Pancreas (tissue), 10 donors: Measurements from ENCODE around the gene ATP13A3. TPM values are rescaled to one million over a fixed set of nuclear protein-coding genes. Genes with fewer than 3 reads are reported as not detected.

ENCODE experiments used
- ATAC-seq, 4 donors: fragments of 200-7000 bp; cut with Tn5 transposase; one replicate each; pipeline versions ENCODE4 v1.8.0 to v1.9.1; 2020; ENCODE audit warnings: mild to moderate bottlenecking in 4 of 4, moderate library complexity in 4 of 4
- DNase-seq, 6 donors: peaks; one replicate each; pipeline ENCODE4 v3.0.0-alpha.2; 2020
- FAIRE-seq: peaks from 2 replicates; lab custom pipeline; 2012; peaks lifted over from hg19 to GRCh38; lab: Jason Lieb, UNC
- H3K27ac ChIP-seq, 4 donors: fragments of 200-600 bp; sonication (generic); 1 replicate in 3 of 4; 2 replicates in 1 of 4; pipeline versions ENCODE4 v1.5.0 to v1.8.0; 2020
- H3K27me3 ChIP-seq, 4 donors: fragments of 200-600 bp; one replicate each; pipeline ENCODE4 v1.8.0; 2021
- H3K36me3 ChIP-seq, 3 donors: fragments of 200-600 bp; sonication (generic) in 1 of 3; one replicate each; pipeline versions ENCODE4 v1.5.0 to v1.8.0; 2020 to 2021
- H3K4me1 ChIP-seq, 3 donors: fragments of 200-600 bp; one replicate each; pipeline ENCODE4 v1.8.0; 2021
- H3K4me3 ChIP-seq, 4 donors: fragments of 200-600 bp; sonication (generic) in 2 of 4; one replicate each; pipeline versions ENCODE4 v1.5.0 to v1.8.0; 2020 to 2021
- H3K9me3 ChIP-seq, 4 donors: fragments of 200-600 bp; one replicate each; pipeline ENCODE4 v1.8.0; 2021
- CTCF ChIP-seq, 4 donors: fragments of 200-600 bp; sonication (generic) in 3 of 4; IDR thresholded peaks; one replicate each; pipeline versions ENCODE4 v1.5.0 to v1.8.0; 2021; ENCODE audit warnings: antibody characterized with exemption in 4 of 4
- WGBS, 2 donors: extraction: QIAGEN DNeasy Blood & Tissue Kit; methylation state at CpG; one replicate each; pipeline ENCODE4 v1.1.7; 2013; 5-methylcytosine and 5-hydroxymethylcytosine counted together
- intact Hi-C, 3 donors: fragments of 100-400 bp; cut with DNase I; formaldehyde crosslinking; loops; one replicate each; pipeline versions ENCODE4 v1.11.1 to v1.14.2; 2022
- polyA plus RNA-seq, 2 donors: library from polyadenylated mRNA; stranded (reverse); fragments of 200-250 nt; gene quantifications; one replicate each; pipeline ENCODE4 v1.2.3, GENCODE V29; 2013
- total RNA-seq, 6 donors: library from RNA; stranded (reverse); fragmentation: NEBNext Ultra II Directional in 4 of 6; extraction: Animal tissue kit (Norgen Biotek cat#: 25700) in 4 of 6; gene quantifications; one replicate each; pipeline versions ENCODE4 v1.2.1 to v1.2.4, GENCODE V29; 2021 to 2023
- donor health status: healthy with polysubstance abuse.
- donor health status: DM: no; HTN: no; CAD: no; lungs with moderate emphysema.
- donor health status: DM: no; HTN: no; CAD: no.
- donor health status: control.
- donor health status: control.
- donor health status: Bipolar disorder and iron deficiency.
- donor health status: DM: yes; HTN: yes; CAD: no.
- donor health status: DM: no; HTN: no; CAD: no.
- donor health status: DM: no; HTN: no; CAD: no.
- donor health status: DM: yes; HTN: yes; CAD: no.

ATP13A3 gene
- total and polyA plus RNA-seq, 8 donors, result 9.3 to 66.6 (median 24.7) TPM

DNA sequence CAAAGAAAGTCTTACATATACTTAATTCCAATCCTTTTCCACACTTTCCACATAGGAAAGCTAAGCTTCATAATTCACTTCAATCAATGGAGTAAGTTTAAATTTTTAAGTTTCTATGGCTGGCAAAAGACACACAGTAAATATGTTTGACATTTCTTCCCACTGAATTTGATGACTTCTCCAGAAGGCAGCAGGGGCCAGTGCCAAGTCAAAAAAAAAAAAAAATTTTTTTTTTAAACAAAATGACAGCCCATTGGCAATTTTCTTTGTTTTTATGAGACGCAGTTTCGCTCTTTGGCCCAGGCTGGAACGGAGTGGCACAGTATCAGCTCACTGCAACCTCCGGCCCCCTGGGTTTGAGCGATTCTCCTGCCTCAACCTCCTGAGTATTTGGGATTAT lies 28.7 kb downstream of the ATP13A3 start:
- no peak for FAIRE-seq
- Histone ChIP-seq H3K27ac (no peak overlapping the region), H3K4me1 (peaks cover 0 to 3% (median 3%) of the 10 kb centered on the region in 3 donors), H3K9me3 (no peaks in the 10 kb centered on the region), H3K27me3 (no peaks in the 10 kb centered on the region), H3K4me3 (no peak overlapping the region), H3K36me3 (peaks cover 0 to 5% (median 0%) of the 10 kb centered on the region in 3 donors)
- ATAC-seq, result no peak
- DNase-seq, result no peak
- no peak for TF ChIP-seq CTCF (IDR thresholded peaks at IDR 0.05)
- WGBS, 2 donors, result 96 to 97% methylated on average over 5 of the region's 5 CpGs
- intact Hi-C loops, result no loop called here

- FAIRE-seq (no peak), ATAC-seq (no peak), DNase-seq (no peak)
- no peaks in the 10 kb centered on the region for H3K9me3 ChIP-seq
- 97% methylated on average over 1 of the region's 1 CpG for WGBS, 2 donors
- peaks cover 0 to 10% (median 0%) of the 10 kb centered on the region in 3 donors for H3K36me3 ChIP-seq
- TF ChIP-seq CTCF (IDR thresholded peaks at IDR 0.05), result no peak
- no peak overlapping the region for H3K4me3 ChIP-seq
- no peaks in the 10 kb centered on the region for H3K4me1 ChIP-seq
- no peak overlapping the region for H3K27ac ChIP-seq
- H3K27me3 ChIP-seq, result no peaks in the 10 kb centered on the region
- intact Hi-C loops, result no loop called here
Observed at GRCh38 chr3:194455481-194455880, 31.3 kb downstream of the ATP13A3 start.

GRCh38 chr3:194450341-194450740 lies 36.5 kb downstream of the ATP13A3 start:
- Histone ChIP-seq H3K27me3 (no peaks in the 10 kb centered on the region), H3K9me3 (no peaks in the 10 kb centered on the region), H3K36me3 (peaks cover 0 to 21% (median 6%) of the 10 kb centered on the region in 3 donors), H3K27ac (no peak overlapping the region), H3K4me3 (no peak overlapping the region), H3K4me1 (peaks cover 9 to 16% (median 15%) of the 10 kb centered on the region in 3 donors)
- TF ChIP-seq CTCF (IDR thresholded peaks at IDR 0.05), result no peak
- WGBS, 2 donors, result 84 to 90% methylated on average over 5 of the region's 5 CpGs
- intact Hi-C loops, result no loop called here
- FAIRE-seq (no peak), ATAC-seq (peak in 2 of 4 donors; percentile 70 to 71), DNase-seq (no peak)

DNA sequence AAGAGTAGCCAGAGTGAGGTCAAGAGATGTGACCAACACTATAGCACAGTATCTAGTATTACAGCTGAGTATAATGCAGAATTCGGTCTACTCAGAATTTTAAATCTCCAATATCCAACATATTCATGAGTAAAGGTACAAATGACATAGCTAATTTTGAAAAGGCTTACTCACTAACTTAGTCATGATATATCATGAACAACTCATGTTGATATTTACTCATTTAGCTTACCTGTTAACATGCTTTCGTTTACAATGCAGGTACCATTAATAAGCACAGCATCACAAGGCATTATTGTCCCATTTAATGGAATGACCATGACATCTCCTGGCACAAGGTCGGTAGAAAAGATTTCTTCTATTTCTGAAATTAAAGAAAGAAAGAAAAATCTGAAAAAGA lies 36.9 kb downstream of the ATP13A3 start:
- FAIRE-seq (no peak), ATAC-seq (no peak), DNase-seq (no peak)
- Histone ChIP-seq H3K27me3 (no peaks in the 10 kb centered on the region), H3K4me3 (no peak overlapping the region), H3K27ac (no peak overlapping the region), H3K9me3 (no peaks in the 10 kb centered on the region), H3K4me1 (peaks cover 9 to 16% (median 15%) of the 10 kb centered on the region in 3 donors), H3K36me3 (peaks cover 0 to 21% (median 6%) of the 10 kb centered on the region in 3 donors)
- 82 to 92% methylated on average over 3 of the region's 3 CpGs for WGBS, 2 donors
- intact Hi-C loops, result no loop called here
- TF ChIP-seq CTCF (IDR thresholded peaks at IDR 0.05), result no peak

- no peak for DNase-seq
- Histone ChIP-seq H3K36me3 (peaks cover 0 to 13% (median 6%) of the 10 kb centered on the region in 3 donors), H3K4me1 (peaks cover 9 to 16% (median 15%) of the 10 kb centered on the region in 3 donors), H3K9me3 (no peaks in the 10 kb centered on the region), H3K4me3 (no peak overlapping the region), H3K27ac (no peak overlapping the region), H3K27me3 (no peaks in the 10 kb centered on the region)
- FAIRE-seq, result no peak
- WGBS, 2 donors, result 96 to 100% methylated on average over 1 of the region's 1 CpG
- no peak for TF ChIP-seq CTCF (IDR thresholded peaks at IDR 0.05)
- no peak for ATAC-seq
- intact Hi-C loops, result no loop called here
Observed at GRCh38 chr3:194447657-194448056, 39.1 kb downstream of the ATP13A3 start.
